Measurements from ENCODE around the gene CDHR5.

The CDHR5 gene

DNA sequence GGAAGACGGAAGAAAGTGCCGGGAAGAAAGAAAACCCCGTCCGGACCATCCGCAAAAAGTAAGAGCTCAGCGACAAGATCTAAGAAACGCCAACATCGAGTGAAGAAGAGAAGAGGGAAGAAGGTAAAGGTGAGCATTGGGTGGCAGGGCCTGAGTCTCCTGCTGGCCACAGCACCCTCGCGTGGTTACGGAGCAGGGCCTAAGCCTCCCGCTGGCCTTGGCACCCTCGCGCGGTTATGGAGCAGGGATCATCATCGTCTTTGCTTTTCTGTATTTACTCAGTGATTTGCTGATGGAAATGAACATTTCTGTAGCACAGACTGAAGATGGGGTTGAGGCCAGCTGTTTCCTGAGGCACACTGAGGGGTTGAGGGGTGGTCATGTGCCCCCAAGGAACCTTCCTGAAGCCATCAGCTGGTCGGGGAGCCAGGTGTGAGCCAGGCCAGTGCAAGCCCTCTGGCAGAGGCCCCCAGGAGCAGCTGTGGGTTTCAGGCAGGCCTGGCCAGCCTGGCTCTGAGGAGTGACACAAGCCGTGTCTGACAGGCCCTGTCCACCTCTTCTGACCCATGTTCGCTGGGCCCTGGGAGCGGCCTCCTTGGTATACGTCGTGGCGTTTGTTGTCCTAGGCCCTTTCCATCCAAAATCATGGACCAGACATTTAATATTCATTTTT lies 23.0 kb downstream of the CDHR5 start:
- Histone ChIP-seq H3K9ac (ENCODE audit: low read depth, low read length) (no peak overlapping the region), H3K4me1 (ENCODE audit: insufficient read depth, low read length) (no peaks in the 10 kb centered on the region), H3K36me3 (ENCODE audit: insufficient read depth, low read length) (peaks cover 29% of the 10 kb centered on the region), H3K9me3 (ENCODE audit: control insufficient read depth, insufficient read depth, low read length) (no peaks in the 10 kb centered on the region)

DNA sequence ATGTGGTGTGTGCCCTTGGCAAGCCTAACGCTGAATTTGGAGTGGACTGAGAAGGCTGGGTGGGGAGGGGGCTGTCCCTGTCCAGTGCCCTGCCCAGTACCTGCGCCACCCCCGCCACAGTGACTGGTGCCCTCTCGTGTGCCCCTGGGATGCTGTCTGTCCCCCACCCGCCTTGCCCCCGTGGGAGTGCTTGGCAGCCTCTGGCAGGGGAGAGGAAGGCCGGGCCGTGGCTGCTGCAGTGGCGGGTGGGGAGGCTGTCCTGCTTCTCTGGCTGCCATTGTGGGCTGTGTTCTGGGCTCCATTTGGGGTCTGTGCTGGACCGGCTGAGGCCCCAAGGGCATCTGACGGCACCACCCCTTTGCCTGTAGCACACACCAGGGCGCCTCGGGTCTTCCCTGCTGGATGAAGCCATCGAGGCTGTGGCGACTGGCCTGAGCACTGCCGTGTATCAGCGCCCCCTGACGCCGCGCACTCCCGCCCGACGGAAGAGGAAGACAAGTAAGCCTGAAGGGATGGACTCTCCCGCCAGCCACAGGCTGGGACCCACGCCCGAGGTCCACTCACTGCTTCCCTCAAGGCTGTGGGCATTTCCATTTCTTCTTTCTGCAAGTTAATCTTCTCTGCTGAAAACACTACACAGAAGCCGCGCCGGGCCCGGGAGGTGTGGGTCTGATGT lies 26.6 kb downstream of the CDHR5 start:
- Histone ChIP-seq H3K36me3 (ENCODE audit: insufficient read depth, low read length) (peaks cover 26% of the 10 kb centered on the region), H3K9me3 (ENCODE audit: control insufficient read depth, insufficient read depth, low read length) (no peaks in the 10 kb centered on the region), H3K9ac (ENCODE audit: low read depth, low read length) (no peak overlapping the region), H3K4me1 (ENCODE audit: insufficient read depth, low read length) (no peaks in the 10 kb centered on the region)

DNA sequence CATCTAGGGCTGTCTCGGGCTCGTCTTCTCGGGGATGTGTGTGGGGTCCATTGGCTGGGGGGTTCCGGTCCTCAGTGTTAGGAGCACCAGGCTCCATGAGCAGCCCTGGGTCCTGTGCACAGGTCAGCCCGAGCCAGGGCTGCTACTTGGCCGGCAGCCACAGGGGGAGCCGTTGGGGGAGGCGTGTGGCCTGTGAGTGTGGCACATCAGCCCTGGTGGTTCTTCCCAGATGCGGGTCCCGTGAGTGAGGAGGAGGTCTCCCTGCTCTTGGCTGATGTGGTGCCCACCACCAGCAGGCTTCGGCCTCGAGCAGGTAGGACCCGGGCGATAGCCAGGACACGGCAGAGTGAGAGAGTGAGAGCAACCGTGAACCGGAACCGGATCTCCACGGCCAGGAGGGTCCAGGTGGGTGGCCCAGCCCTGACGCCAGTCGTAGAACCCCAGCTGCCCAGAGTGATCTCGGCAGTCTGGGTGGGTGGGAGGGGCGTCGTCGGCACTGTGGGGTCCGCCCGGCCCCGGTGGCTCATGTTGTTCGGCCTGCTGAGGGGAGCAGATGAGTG lies 27.5 kb downstream of the CDHR5 start:
- no peak overlapping the region for H3K9ac ChIP-seq (ENCODE audit: low read depth, low read length)
- no peaks in the 10 kb centered on the region for H3K9me3 ChIP-seq (ENCODE audit: control insufficient read depth, insufficient read depth, low read length)
- no peaks in the 10 kb centered on the region for H3K4me1 ChIP-seq (ENCODE audit: insufficient read depth, low read length)
- H3K36me3 ChIP-seq (ENCODE audit: insufficient read depth, low read length) = peaks cover 27% of the 10 kb centered on the region

DNA sequence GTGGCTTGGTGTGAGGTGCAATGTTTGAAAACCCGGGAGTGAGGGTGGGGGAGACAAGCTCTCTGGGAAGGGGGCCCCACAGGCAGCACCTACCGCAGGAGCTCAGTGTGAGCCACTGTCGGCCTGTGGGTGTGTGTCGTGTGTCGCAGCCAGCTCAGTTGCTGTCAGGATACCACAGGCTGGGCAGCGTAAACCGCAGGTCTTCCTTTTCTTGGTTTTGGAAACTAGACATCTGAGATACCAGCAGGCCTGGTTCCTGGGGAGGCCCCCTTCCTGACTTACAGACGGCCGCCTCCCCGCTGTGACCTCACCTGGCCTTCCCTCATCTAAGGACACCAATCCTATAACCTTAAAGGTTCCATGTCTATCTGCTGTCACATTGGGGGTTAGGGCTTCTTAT lies 28.4 kb downstream of the CDHR5 start:
- Histone ChIP-seq H3K36me3 (ENCODE audit: insufficient read depth, low read length) (peaks cover 21% of the 10 kb centered on the region), H3K4me1 (ENCODE audit: insufficient read depth, low read length) (no peaks in the 10 kb centered on the region), H3K9ac (ENCODE audit: low read depth, low read length) (no peak overlapping the region)

DNA sequence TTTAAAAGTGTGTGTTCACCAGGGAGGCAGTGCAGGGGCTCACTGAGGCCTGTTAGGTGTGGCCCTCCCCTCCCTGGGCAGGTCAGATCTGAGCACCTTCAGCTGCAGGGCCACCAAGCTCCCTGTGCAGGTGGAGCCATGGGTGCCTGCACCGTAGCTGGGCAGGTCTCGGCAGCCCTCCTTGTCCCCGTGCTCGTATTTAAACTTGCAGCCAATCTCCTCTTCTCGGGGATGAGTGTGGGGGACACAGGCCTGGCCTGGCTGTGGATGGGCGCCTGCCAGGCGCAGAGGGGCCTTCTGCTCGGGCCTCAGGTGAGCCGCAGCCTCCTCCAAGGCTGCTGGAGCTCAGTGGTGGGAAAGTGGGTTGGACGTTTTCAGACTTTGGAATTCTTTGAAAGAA lies 29.4 kb downstream of the CDHR5 start:
- H3K4me1 ChIP-seq (ENCODE audit: insufficient read depth, low read length) = no peaks in the 10 kb centered on the region
- no peaks in the 10 kb centered on the region for H3K9me3 ChIP-seq (ENCODE audit: control insufficient read depth, insufficient read depth, low read length)
- peaks cover 20% of the 10 kb centered on the region for H3K36me3 ChIP-seq (ENCODE audit: insufficient read depth, low read length)
- H3K9ac ChIP-seq (ENCODE audit: low read depth, low read length) = no peak overlapping the region

More for the DNA sequence above, 28.4 kb downstream of the CDHR5 start:
- H3K9me3 ChIP-seq (ENCODE audit: control insufficient read depth, insufficient read depth, low read length) = no peaks in the 10 kb centered on the region

GRCh38 chr11:593347-593746 lies 31.4 kb downstream of the CDHR5 start:
- H3K36me3 ChIP-seq (ENCODE audit: insufficient read depth, low read length) = peaks cover 16% of the 10 kb centered on the region

GRCh38 chr11:592918-593317 lies 31.8 kb downstream of the CDHR5 start:
- Histone ChIP-seq H3K4me1 (ENCODE audit: insufficient read depth, low read length) (no peaks in the 10 kb centered on the region), H3K36me3 (ENCODE audit: insufficient read depth, low read length) (peaks cover 18% of the 10 kb centered on the region), H3K9ac (ENCODE audit: low read depth, low read length) (no peak overlapping the region), H3K9me3 (ENCODE audit: control insufficient read depth, insufficient read depth, low read length) (no peaks in the 10 kb centered on the region)

More at GRCh38 chr11:593347-593746, 31.4 kb downstream of the CDHR5 start:
- no peaks in the 10 kb centered on the region for H3K4me1 ChIP-seq (ENCODE audit: insufficient read depth, low read length)
- H3K9me3 ChIP-seq (ENCODE audit: control insufficient read depth, insufficient read depth, low read length) = no peaks in the 10 kb centered on the region
- no peak overlapping the region for H3K9ac ChIP-seq (ENCODE audit: low read depth, low read length)

GRCh38 chr11:592501-592900 lies 32.3 kb downstream of the CDHR5 start:
- peaks cover 22% of the 10 kb centered on the region for H3K36me3 ChIP-seq (ENCODE audit: insufficient read depth, low read length)
- H3K9ac ChIP-seq (ENCODE audit: low read depth, low read length) = no peak overlapping the region
- H3K4me1 ChIP-seq (ENCODE audit: insufficient read depth, low read length) = no peaks in the 10 kb centered on the region; the same call in 1 of the 2 replicates
- H3K9me3 ChIP-seq (ENCODE audit: control insufficient read depth, insufficient read depth, low read length) = no peaks in the 10 kb centered on the region

- peaks cover 23% of the 10 kb centered on the region for H3K36me3 ChIP-seq (ENCODE audit: insufficient read depth, low read length)
- H3K9me3 ChIP-seq (ENCODE audit: control insufficient read depth, insufficient read depth, low read length) = no peaks in the 10 kb centered on the region
- H3K9ac ChIP-seq (ENCODE audit: low read depth, low read length) = no peak overlapping the region
- no peaks in the 10 kb centered on the region; the same call in 1 of the 2 replicates for H3K4me1 ChIP-seq (ENCODE audit: insufficient read depth, low read length)
Measured at GRCh38 chr11:590997-591396, 33.8 kb downstream of the CDHR5 start.

GRCh38 chr11:589798-590197 lies 35.0 kb downstream of the CDHR5 start:
- no peak overlapping the region for H3K9ac ChIP-seq (ENCODE audit: low read depth, low read length)
- no peaks in the 10 kb centered on the region for H3K9me3 ChIP-seq (ENCODE audit: control insufficient read depth, insufficient read depth, low read length)
- H3K36me3 ChIP-seq (ENCODE audit: insufficient read depth, low read length) = peaks cover 21% of the 10 kb centered on the region
- H3K4me1 ChIP-seq (ENCODE audit: insufficient read depth, low read length) = no peaks in the 10 kb centered on the region; the same call in 1 of the 2 replicates

DNA sequence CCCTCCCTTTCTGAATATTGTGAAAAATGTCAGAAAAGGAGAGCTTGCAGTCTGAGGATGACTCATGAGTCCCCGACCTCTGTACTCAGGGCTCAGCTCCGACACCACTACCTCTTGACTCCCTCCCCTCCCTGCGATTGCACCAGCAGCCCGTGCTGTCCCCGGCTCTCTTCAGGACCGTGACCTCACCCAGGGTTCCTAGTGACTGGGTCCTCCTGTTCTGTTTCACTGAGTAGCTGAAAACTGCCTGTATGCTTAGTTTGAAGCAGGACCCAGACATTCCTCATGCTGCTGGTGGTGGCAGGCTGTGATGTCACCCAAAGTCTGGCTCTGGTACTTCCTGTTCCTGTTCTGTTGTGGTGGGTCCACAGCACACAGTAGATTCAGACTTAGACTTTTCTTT lies 36.8 kb downstream of the CDHR5 start:
- H3K36me3 ChIP-seq (ENCODE audit: insufficient read depth, low read length) = peaks cover 9% of the 10 kb centered on the region
- H3K9ac ChIP-seq (ENCODE audit: low read depth, low read length) = no peak overlapping the region
- H3K4me1 ChIP-seq (ENCODE audit: insufficient read depth, low read length) = no peaks in the 10 kb centered on the region; the same call in 1 of the 2 replicates
- no peaks in the 10 kb centered on the region for H3K9me3 ChIP-seq (ENCODE audit: control insufficient read depth, insufficient read depth, low read length)

GRCh38 chr11:587546-587945 lies 37.2 kb downstream of the CDHR5 start:
- H3K9ac ChIP-seq (ENCODE audit: low read depth, low read length) = no peak overlapping the region
- H3K4me1 ChIP-seq (ENCODE audit: insufficient read depth, low read length) = no peaks in the 10 kb centered on the region; the same call in 1 of the 2 replicates
- H3K36me3 ChIP-seq (ENCODE audit: insufficient read depth, low read length) = peaks cover 8% of the 10 kb centered on the region
- no peaks in the 10 kb centered on the region for H3K9me3 ChIP-seq (ENCODE audit: control insufficient read depth, insufficient read depth, low read length)

- no peak overlapping the region for H3K9ac ChIP-seq (ENCODE audit: low read depth, low read length)
- H3K36me3 ChIP-seq (ENCODE audit: insufficient read depth, low read length) = peaks cover 13% of the 10 kb centered on the region
- no peaks in the 10 kb centered on the region for H3K9me3 ChIP-seq (ENCODE audit: control insufficient read depth, insufficient read depth, low read length)
- no peaks in the 10 kb centered on the region; the same call in 1 of the 2 replicates for H3K4me1 ChIP-seq (ENCODE audit: insufficient read depth, low read length)
Measured at GRCh38 chr11:586376-587316, 38.1 kb downstream of the CDHR5 start.

GRCh38 chr11:584287-584686 lies 40.5 kb downstream of the CDHR5 start:
- H3K36me3 ChIP-seq (ENCODE audit: insufficient read depth, low read length) = peaks cover 14% of the 10 kb centered on the region
- H3K9ac ChIP-seq (ENCODE audit: low read depth, low read length) = no peak overlapping the region
- no peaks in the 10 kb centered on the region for H3K9me3 ChIP-seq (ENCODE audit: control insufficient read depth, insufficient read depth, low read length)
- H3K4me1 ChIP-seq (ENCODE audit: insufficient read depth, low read length) = no peaks in the 10 kb centered on the region; the same call in 1 of the 2 replicates

Measured in ES-I3 (cell line).